Endothelial cell of umbilical vein (primary cell): Measurements from ENCODE around the gene WNT7B.

Experiments used
- EZH2 ChIP-seq: IDR thresholded peaks from 2 replicates; pipeline ENCODE4 v1.6.1; 2012; ENCODE audit warnings: borderline replicate concordance, low read depth, mild to moderate bottlenecking, moderate library complexity, low read length, inconsistent platforms; ENCODE audit not compliant: severe bottlenecking
- JUN ChIP-seq: IDR thresholded peaks from 2 replicates; pipeline ENCODE4 v1.6.1; 2011; ENCODE audit warnings: borderline replicate concordance, low read depth; ENCODE audit not compliant: insufficient read length, insufficient read depth
- MAX ChIP-seq: IDR thresholded peaks from 2 replicates; pipeline ENCODE4 v1.6.1; 2011; ENCODE audit not compliant: insufficient read depth, insufficient read length
- POLR2A ChIP-seq: IDR thresholded peaks from 2 replicates; pipeline ENCODE4 v1.6.1; 2012; ENCODE audit warnings: low read depth, mild to moderate bottlenecking, control low read depth, low read length
- TF ChIP-seq, protein P1 (sequence below), 2 donors: IDR thresholded peaks; 1 replicate in 1 of 2; 2 replicates in 1 of 2; pipeline ENCODE4 v1.5.1; 2011; ENCODE audit warnings: low read length in 2 of 2, mild to moderate bottlenecking in 2 of 2, moderate library complexity in 2 of 2, control low read depth in 1 of 2, inconsistent platforms in 1 of 2, low read depth in 1 of 2; ENCODE audit not compliant: insufficient read depth in 1 of 2; ENCODE audit errors: extremely low read depth in 1 of 2

- no peak for TF ChIP-seq POLR2A
- TF ChIP-seq, protein P1, sequence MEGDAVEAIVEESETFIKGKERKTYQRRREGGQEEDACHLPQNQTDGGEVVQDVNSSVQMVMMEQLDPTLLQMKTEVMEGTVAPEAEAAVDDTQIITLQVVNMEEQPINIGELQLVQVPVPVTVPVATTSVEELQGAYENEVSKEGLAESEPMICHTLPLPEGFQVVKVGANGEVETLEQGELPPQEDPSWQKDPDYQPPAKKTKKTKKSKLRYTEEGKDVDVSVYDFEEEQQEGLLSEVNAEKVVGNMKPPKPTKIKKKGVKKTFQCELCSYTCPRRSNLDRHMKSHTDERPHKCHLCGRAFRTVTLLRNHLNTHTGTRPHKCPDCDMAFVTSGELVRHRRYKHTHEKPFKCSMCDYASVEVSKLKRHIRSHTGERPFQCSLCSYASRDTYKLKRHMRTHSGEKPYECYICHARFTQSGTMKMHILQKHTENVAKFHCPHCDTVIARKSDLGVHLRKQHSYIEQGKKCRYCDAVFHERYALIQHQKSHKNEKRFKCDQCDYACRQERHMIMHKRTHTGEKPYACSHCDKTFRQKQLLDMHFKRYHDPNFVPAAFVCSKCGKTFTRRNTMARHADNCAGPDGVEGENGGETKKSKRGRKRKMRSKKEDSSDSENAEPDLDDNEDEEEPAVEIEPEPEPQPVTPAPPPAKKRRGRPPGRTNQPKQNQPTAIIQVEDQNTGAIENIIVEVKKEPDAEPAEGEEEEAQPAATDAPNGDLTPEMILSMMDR (IDR thresholded peaks at IDR 0.05; ENCODE audit: extremely low read depth in 1 of 2, insufficient read depth in 1 of 2, low read depth in 1 of 2, low read length in 2 of 2) = no peak
- TF ChIP-seq EZH2 = no peak
- TF ChIP-seq JUN = no peak
- no peak for TF ChIP-seq MAX
Measured at GRCh38 chr22:46019351-46019750, 42.4 kb upstream of the WNT7B start.
